HepG2 (cell line): ENCODE data around the gene PAPPA2. TPM values are rescaled to one million over a fixed set of nuclear protein-coding genes. Genes with fewer than 3 reads are reported as not detected.

Source experiments
- ATAC-seq: fragments of 200-7000 bp; cut with Tn5 transposase; 3 replicates; pipeline ENCODE4 v1.9.1; 2020; ENCODE audit warnings: mild to moderate bottlenecking, moderate library complexity
- BruUV-seq: library from RNA; stranded (reverse); fragments of 400-500 nt; replicated peaks from 2 replicates; lab custom pipeline; 2021; lab: Mats Ljungman, UMichigan
- CTCF ChIA-PET: fragments of 300-600 bp; formaldehyde crosslinking; extraction: SDS; loops from one replicate; lab custom pipeline; 2021; ENCODE audit warnings: low total read pairs, inconsistent platforms, low intra/inter-chr PET ratio; lab: Yijun Ruan, JAX
- POLR2A ChIA-PET: fragments of 350-600 bp; sonication (Branson Sonifier 250); formaldehyde crosslinking; loops from one replicate; lab custom pipeline; 2020; ENCODE audit warnings: antibody characterized with exemption, inconsistent platforms; lab: Yijun Ruan, JAX
- DNase-seq: peaks from one replicate; pipeline ENCODE4 v3.0.0-alpha.2; 2015; ENCODE audit warnings: low spot score
- FAIRE-seq: peaks from 3 replicates; lab custom pipeline; 2011; peaks lifted over from hg19 to GRCh38; lab: Jason Lieb, UNC
- H2AFZ ChIP-seq: one replicate; pipeline ENCODE4 v1.6.1; 2011; ENCODE audit warnings: low read length, inconsistent platforms
- H3K27ac ChIP-seq: fragments of 300-600 bp; 3 replicates; pipeline ENCODE4 v1.8.0; 2011; ENCODE audit warnings: mixed run types, mild to moderate bottlenecking, mixed read lengths, low read length, inconsistent platforms; ENCODE audit not compliant: insufficient read depth; ENCODE audit errors: extremely low read length
- H3K27me3 ChIP-seq, 2 experiments: fragments of 200-600 bp in 1 of 2; 2 replicates in 1 of 2; 3 replicates in 1 of 2; pipeline versions ENCODE4 v1.6.0 to v1.8.0; 2011; ENCODE audit warnings: low read length in 2 of 2, mild to moderate bottlenecking in 2 of 2, moderate library complexity in 2 of 2, inconsistent platforms in 1 of 2; ENCODE audit not compliant: insufficient read depth in 2 of 2, control insufficient read depth in 1 of 2
- H3K36me3 ChIP-seq, 2 experiments: fragments of 200-600 bp in 1 of 2; replicated peaks in 1 of 2; 2 replicates in 1 of 2; 3 replicates in 1 of 2; pipeline versions ENCODE4 v1.5.1 to v1.8.0; 2011; ENCODE audit warnings: low read length in 2 of 2, inconsistent platforms in 1 of 2; ENCODE audit not compliant: insufficient read depth in 2 of 2, control insufficient read depth in 1 of 2
- H3K4me1 ChIP-seq: 2 replicates; pipeline ENCODE4 v1.5.1; 2012; ENCODE audit warnings: low read length, inconsistent platforms; ENCODE audit not compliant: insufficient read depth
- H3K4me2 ChIP-seq: 2 replicates; pipeline ENCODE4 v1.6.0; 2011; ENCODE audit warnings: low read depth, low read length, inconsistent platforms
- H3K4me3 ChIP-seq, 3 experiments: fragments of 200-600 bp in 1 of 3; sonication (generic), shearing (Covaris generic) in 1 of 3; replicated peaks in 1 of 3; 2 replicates each; pipeline ENCODE4 v1.5.1; 2011 to 2016; ENCODE audit warnings: low read length in 3 of 3, inconsistent platforms in 2 of 3, low read depth in 2 of 3, mild to moderate bottlenecking in 2 of 3, control low read depth in 1 of 3, mixed read lengths in 1 of 3; ENCODE audit not compliant: insufficient read depth in 1 of 3
- H3K79me2 ChIP-seq: one replicate; pipeline ENCODE4 v1.6.1; 2011; ENCODE audit warnings: low read length, inconsistent platforms; ENCODE audit not compliant: insufficient read depth
- H3K9ac ChIP-seq: 2 replicates; pipeline ENCODE4 v1.6.0; 2011; ENCODE audit warnings: mild to moderate bottlenecking, low read depth, low read length, inconsistent platforms; ENCODE audit not compliant: insufficient read depth
- H3K9me3 ChIP-seq: 2 replicates; pipeline ENCODE4 v1.5.1; 2012; ENCODE audit warnings: mild to moderate bottlenecking, low read length
- H4K20me1 ChIP-seq: 2 replicates; pipeline ENCODE4 v1.6.0; 2011; ENCODE audit warnings: inconsistent platforms, mild to moderate bottlenecking, low read length, moderate library complexity; ENCODE audit not compliant: insufficient read depth
- ATF7-NPFF ChIP-seq: sonication (generic); formaldehyde crosslinking; IDR thresholded peaks from 2 replicates; pipeline ENCODE4 v1.8.1; 2023; ENCODE audit warnings: mild to moderate bottlenecking, low read depth, missing genetic modification reagents, moderate library complexity
- FOXA3 ChIP-seq: IDR thresholded peaks from 2 replicates; pipeline ENCODE4 v1.6.1; 2016; ENCODE audit warnings: missing genetic modification reagents, missing compliant biosample characterization
- FOXJ3 ChIP-seq: sonication (generic); formaldehyde crosslinking; IDR thresholded peaks from 2 replicates; pipeline ENCODE4 v1.4.0; 2020; ENCODE audit warnings: missing genetic modification reagents, mild to moderate bottlenecking, borderline replicate concordance
- IKZF1 ChIP-seq: fragments of 450-650 bp; IDR thresholded peaks from 2 replicates; pipeline ENCODE4 v1.7.1; 2016
- IRF2 ChIP-seq: IDR thresholded peaks from 2 replicates; pipeline ENCODE4 v1.6.1; 2018; ENCODE audit warnings: missing genetic modification reagents, missing compliant biosample characterization
- KDM5B ChIP-seq: sonication (generic); formaldehyde crosslinking; IDR thresholded peaks from 2 replicates; pipeline ENCODE4 v1.4.0; 2020; ENCODE audit warnings: missing genetic modification reagents, mild to moderate bottlenecking, borderline replicate concordance
- MAFK ChIP-seq, 2 experiments: IDR thresholded peaks in 1 of 2; conservative IDR thresholded peaks in 1 of 2; 2 replicates each; pipeline ENCODE4 v1.6.1; 2011; ENCODE audit warnings: improper control_type of control experiment in 2 of 2, low read length in 2 of 2
- NFIC ChIP-seq: IDR thresholded peaks from 2 replicates; pipeline ENCODE4 v1.6.1; 2012; ENCODE audit warnings: mild to moderate bottlenecking, low read length, inconsistent platforms
- NR1H2 ChIP-seq: sonication (generic); formaldehyde crosslinking; IDR thresholded peaks from 2 replicates; pipeline ENCODE4 v1.8.1; 2022; ENCODE audit warnings: low read depth, missing genetic modification reagents, borderline replicate concordance
- RBM39 ChIP-seq: fragments of 200-400 bp; formaldehyde crosslinking; IDR thresholded peaks from one replicate; pipeline ENCODE4 v1.6.1; 2018; ENCODE audit warnings: antibody characterized with exemption, mild to moderate bottlenecking, low read depth, low read length; ENCODE audit not compliant: poor library complexity, severe bottlenecking
- RNF2 ChIP-seq: fragments of 450-650 bp; conservative IDR thresholded peaks from 2 replicates; pipeline ENCODE4 v1.6.1; 2016; ENCODE audit warnings: low read depth
- ZNF263 ChIP-seq: sonication (generic); formaldehyde crosslinking; IDR thresholded peaks from 2 replicates; pipeline ENCODE4 v1.4.0; 2020; ENCODE audit warnings: missing genetic modification reagents
- ZNF432 ChIP-seq: sonication (generic); formaldehyde crosslinking; IDR thresholded peaks from 2 replicates; pipeline ENCODE4 v1.5.0; 2020; ENCODE audit warnings: missing genetic modification reagents, mild to moderate bottlenecking, borderline replicate concordance
- ZNF660 ChIP-seq: sonication (generic); formaldehyde crosslinking; IDR thresholded peaks from 2 replicates; pipeline ENCODE4 v1.5.1; 2020; ENCODE audit warnings: mild to moderate bottlenecking, low read depth, missing genetic modification reagents, borderline replicate concordance
- ZNF724P ChIP-seq: sonication (generic); formaldehyde crosslinking; IDR thresholded peaks from 2 replicates; pipeline ENCODE4 v1.8.0; 2022; ENCODE audit warnings: missing genetic modification reagents, borderline replicate concordance
- ZNF841 ChIP-seq: sonication (generic); formaldehyde crosslinking; IDR thresholded peaks from 2 replicates; pipeline ENCODE4 v1.8.1; 2023; ENCODE audit warnings: missing genetic modification reagents, borderline replicate concordance
- WGBS: methylation state at CpG from one replicate; pipeline ENCODE4 v1.1.6; 2017; ENCODE audit warnings: low lambda C conversion rate; 5-methylcytosine and 5-hydroxymethylcytosine counted together
- in situ Hi-C: cut with HindIII; loops from 2 replicates; pipeline ENCODE4 v1.10.0; 2017; ENCODE audit warnings: low pct_unique_long_range_greater_than_20kb; ENCODE audit not compliant: extremely low pct_ligation_motif_present
- intact Hi-C: fragments of 100-400 bp; cut with micrococcal nuclease; formaldehyde crosslinking; loops from one replicate; pipeline ENCODE4 v1.10.0; 2022; ENCODE audit not compliant: unreplicated experiment
- polyA plus RNA-seq, 8 experiments: library from polyadenylated mRNA; depleted of rRNA in 3 of 8; stranded (reverse) in 7 of 8; unstranded in 1 of 8; fragments of >200 nt; fragmentation: Illumina TruSeq in 4 of 8; extraction: Trizol in 4 of 8; gene quantifications; 2 replicates each; pipeline versions ENCODE4 v1.2.1 to v1.2.3, GENCODE V29; 2011 to 2016; ENCODE audit warnings: low read depth in 4 of 8, missing spikeins in 1 of 8, mixed read lengths in 1 of 8; ENCODE audit not compliant: insufficient read depth in 1 of 8
- total RNA-seq, 5 experiments: library from RNA; depleted of rRNA; stranded (reverse); fragments of >200 nt; fragmentation: Illumina TruSeq; extraction: Trizol; gene quantifications; 2 replicates each; pipeline ENCODE4 v1.2.3, GENCODE V29; 2016; ENCODE audit warnings: low read depth in 1 of 5

The PAPPA2 gene
- total and polyA plus RNA-seq, 2 of the 13 experiments (the other 11 are each of a cell fraction or from before 2014, with no cell fraction given): 0.01 TPM; not detected in 1

GRCh38 chr1:176699821-176700220, 236.8 kb downstream of the PAPPA2 start (continued):
- no peak for TF ChIP-seq IRF2 (CRISPR knock-in tag)
- no peak for TF ChIP-seq MAFK (conservative IDR thresholded peaks at IDR 0.05 in 1 of 2, IDR thresholded peaks at IDR 0.05 in 1 of 2; ENCODE audit: low read length in 2 of 2)
- TF ChIP-seq ZNF263 (CRISPR knock-in tag): no peak
- no peak for TF ChIP-seq FOXA3
- no peak for TF ChIP-seq RBM39
- TF ChIP-seq RNF2: no peak
- TF ChIP-seq KDM5B: no peak

GRCh38 chr1:176701151-176701866, 238.3 kb downstream of the PAPPA2 start:
- Histone ChIP-seq H4K20me1 (no peaks in the 10 kb centered on the region), H3K9me3 (no peaks in the 10 kb centered on the region), H3K4me2 (no peak overlapping the region)
- CTCF ChIA-PET: no interaction called here
- in situ Hi-C loops: no loop called here
- no peak for TF ChIP-seq ZNF660
- no peak for TF ChIP-seq NR1H2 (CRISPR knock-in tag)
- TF ChIP-seq NFIC: no peak
- no peak for TF ChIP-seq ZNF841 (CRISPR knock-in tag)
- no peak for TF ChIP-seq IKZF1
- no peak for TF ChIP-seq ZNF432
- no peak for TF ChIP-seq ATF7-NPFF
- TF ChIP-seq FOXJ3: no peak
- TF ChIP-seq ZNF724P: no peak
- TF ChIP-seq, all 625 proteins: peak for 0
- Histone ChIP-seq H3K4me3 (no peak overlapping the region), H3K9ac (no peak overlapping the region), H3K36me3 (no peaks in the 10 kb centered on the region), H3K27ac (no peak overlapping the region), H3K4me1 (no peaks in the 10 kb centered on the region), H3K79me2 (no peaks in the 10 kb centered on the region), H3K27me3 (0 out of 5 replicates have a peak, but pooled peaks cover 0 to 6% of the 10 kb centered on the region in 2 experiments), H2AFZ (no peak overlapping the region)
- intact Hi-C loops: no loop called here
- no TSS peak for BruUV-seq
- ATAC-seq: no peak
- WGBS: 16% methylated on average over 3 of the region's 3 CpGs
- no peak for DNase-seq
- FAIRE-seq: no peak
- POLR2A ChIA-PET: no interaction called here
